Measurements from ENCODE around the gene GPLD1. TPM values are rescaled to one million over a fixed set of nuclear protein-coding genes. Genes with fewer than 3 reads are reported as not detected.
"Not testable (repeated sequence)": the region's sequence is repeated elsewhere in the genome, so short reads cannot be mapped to it uniquely, and the experiment has no call there.

Gene GPLD1
- total RNA-seq, 1 donor from 2014 or later: 0.18 TPM

DNA sequence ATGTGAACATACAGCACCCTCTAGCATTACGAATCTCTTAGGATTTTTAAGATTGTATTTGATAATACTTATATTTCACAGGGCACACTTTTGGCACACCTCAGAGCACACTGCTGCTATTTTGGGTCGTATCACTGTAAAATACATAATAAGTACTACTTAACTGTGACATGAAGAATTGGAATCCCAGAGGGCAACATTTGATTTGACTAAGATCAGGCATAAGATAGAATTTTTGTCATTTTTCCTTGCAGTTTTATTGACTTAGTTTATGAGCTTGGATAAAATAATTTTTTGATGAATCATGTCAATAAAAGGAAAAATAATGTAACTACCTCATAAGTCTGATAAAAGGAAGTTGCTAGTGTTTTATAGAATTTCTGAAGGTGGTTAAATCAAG is 64.3 kb downstream of the GPLD1 start:
- no peak for DNase-seq (ENCODE audit: extremely low read depth, low read depth, low spot score)

DNA sequence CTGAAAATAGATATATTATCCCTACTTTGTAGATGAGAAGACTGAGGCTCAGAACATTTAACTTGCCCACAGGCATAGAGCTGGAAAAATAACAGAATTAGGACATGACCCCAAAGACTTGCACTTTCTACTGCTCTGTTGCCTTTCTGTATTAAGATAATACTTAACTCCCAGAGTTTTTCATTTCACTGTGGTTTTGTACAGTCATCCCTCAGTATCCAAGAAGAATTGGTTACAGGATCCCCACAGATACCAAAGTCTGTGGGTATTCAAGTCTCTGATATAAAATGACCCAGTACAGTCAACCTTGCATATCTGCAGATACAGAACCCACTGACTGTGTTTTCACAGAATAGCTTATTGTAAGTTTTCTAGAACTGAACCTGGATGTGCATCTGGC is 69.9 kb downstream of the GPLD1 start:
- DNase-seq (ENCODE audit: extremely low read depth, low read depth, low spot score): no peak

DNA sequence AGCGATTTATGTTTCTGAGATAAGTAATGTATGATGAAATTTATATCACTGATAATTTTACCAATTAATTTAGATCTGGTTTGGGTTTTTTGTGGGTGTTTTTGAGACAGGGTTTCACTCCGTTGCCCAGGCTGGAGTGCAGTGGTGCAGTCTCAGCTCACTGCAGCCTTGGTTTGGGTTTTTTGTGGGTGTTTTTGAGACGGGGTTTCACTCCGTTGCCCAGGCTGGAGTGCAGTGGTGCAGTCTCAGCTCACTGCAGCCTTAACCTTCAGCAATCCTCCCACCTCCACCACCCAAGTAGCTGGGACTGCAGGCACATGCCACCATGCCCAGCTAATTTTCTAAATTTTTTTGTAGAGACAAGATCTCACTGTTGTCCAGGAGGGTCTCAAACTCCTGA is 73.6 kb downstream of the GPLD1 start:
- DNase-seq (ENCODE audit: extremely low read depth, low read depth, low spot score): no peak

DNA sequence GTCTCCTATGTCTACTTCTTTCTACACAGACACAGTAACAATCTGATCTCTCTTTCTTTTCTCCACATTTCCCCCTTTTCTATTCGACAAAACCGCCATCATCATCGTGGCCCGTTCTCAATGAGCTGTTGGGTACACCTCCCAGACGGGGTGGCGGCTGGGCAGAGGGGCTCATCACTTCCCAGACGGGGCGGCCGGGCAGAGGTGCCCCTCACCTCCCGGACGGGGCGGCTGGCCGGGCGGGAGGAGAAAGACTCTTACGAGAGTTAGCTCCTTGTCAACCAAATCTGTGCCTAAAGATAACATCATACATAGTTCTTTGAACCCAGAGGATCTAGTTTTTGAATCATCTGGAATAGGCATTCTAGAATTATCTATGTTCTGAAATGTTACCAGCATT is 74.8 kb downstream of the GPLD1 start:
- DNase-seq (ENCODE audit: extremely low read depth, low read depth, low spot score): not testable (repeated sequence)

DNA sequence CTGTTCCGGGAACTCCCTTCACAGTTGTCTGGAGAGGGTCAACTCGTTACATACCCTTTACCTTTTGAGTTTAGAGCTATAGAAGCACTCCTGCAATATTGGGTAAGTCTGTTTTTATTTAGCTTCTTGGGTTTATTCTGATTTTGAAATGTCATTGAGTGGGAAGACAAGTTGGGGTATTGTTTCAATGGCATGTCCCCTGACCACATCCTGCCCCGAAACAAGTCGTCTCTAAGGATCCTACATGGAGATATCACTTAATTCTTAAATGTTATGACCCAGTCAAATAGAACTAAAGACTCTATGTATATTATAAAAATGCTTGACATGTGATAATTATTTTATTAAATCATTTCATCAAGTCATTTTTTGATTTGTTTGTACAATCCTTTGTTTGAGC is 77.1 kb downstream of the GPLD1 start:
- no peak for DNase-seq (ENCODE audit: extremely low read depth, low read depth, low spot score)

DNA sequence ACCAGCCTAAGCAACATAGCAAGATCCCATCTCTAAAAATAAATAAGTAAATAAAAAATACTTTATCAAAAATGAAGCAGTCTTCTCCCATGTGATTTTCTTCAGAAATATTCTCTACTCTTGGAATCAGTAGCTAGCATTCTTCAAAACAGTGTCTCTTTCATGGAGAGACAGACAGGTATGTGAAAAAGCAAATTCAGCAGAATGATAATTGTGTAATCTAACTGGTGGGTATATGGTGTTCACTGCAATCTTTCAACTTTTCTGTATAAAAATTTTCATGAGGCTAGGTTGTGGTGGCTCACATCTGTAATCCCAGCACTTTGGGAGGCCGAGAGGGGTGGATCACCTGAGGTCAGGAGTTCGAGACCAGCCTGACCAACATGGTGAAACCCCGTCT is 78.8 kb downstream of the GPLD1 start:
- DNase-seq (ENCODE audit: extremely low read depth, low read depth, low spot score): no peak

DNA sequence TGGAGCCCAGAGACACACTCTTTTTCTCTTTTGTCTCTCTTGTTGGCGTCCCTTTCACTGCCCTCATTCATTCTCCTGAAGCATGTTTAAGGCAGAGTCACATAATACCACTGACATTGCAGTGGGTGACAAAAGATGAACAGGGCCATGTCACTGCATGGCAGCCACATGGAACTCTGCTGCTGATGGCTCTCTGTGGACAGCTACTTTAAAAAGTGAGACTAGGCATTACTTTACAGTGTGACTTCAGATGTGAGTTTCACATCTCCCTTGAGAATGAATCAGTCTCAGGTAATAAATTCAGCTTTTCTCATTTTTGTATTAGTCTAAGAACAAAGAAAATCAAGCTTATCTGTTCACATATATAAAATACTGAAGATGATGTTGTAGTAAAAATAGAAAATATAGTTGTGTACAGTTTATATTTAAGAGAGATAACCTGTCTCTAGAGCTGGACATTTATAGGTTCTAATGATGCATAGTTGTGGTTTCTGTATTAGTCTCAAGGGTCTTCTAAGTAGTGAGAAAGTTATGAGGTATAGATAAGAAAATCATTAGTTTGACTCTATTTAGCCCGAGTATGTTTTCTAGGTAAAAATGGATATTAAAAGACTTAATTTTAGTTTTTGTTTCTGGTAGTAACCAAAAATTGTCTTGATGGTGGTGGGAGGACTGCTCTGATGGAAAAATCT is 80.5 kb downstream of the GPLD1 start:
- no peak for DNase-seq (ENCODE audit: extremely low read depth, low read depth, low spot score)

DNA sequence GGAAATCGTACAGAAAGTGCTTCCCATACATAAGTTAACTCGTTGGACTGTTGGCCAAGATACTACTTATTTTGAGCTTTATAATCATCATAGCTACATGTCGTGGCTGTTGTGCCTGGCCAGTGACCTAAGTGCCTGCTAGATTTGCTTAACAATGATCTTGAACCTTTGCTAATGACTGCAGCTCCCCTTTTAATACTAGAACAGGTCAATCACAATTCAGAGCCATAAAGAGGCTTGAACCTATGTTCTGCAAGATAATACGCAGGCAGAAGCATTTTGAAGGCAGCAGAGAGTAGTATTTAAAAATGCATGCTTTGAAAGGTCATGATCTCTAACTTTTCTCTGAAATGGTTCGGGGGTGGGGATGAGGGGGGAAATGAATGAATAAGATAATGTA is 84.1 kb downstream of the GPLD1 start:
- DNase-seq (ENCODE audit: extremely low read depth, low read depth, low spot score): no peak

DNA sequence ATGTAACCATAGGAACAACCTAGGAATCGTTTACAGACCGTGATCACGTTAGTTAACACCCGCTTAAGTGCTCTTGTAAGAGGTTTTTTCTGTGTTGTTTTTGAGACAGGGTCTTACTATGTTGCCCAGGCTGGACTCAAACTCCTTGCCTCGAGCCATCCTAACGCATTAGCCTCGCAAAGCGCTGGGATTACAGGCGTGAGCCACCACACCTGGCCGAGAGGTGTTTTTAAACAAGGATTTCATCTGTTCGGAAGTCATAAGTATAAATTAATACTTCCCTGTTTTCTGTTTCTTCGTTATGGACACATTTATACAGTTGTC is 85.9 kb downstream of the GPLD1 start:
- no peak for DNase-seq (ENCODE audit: extremely low read depth, low read depth, low spot score)

DNA sequence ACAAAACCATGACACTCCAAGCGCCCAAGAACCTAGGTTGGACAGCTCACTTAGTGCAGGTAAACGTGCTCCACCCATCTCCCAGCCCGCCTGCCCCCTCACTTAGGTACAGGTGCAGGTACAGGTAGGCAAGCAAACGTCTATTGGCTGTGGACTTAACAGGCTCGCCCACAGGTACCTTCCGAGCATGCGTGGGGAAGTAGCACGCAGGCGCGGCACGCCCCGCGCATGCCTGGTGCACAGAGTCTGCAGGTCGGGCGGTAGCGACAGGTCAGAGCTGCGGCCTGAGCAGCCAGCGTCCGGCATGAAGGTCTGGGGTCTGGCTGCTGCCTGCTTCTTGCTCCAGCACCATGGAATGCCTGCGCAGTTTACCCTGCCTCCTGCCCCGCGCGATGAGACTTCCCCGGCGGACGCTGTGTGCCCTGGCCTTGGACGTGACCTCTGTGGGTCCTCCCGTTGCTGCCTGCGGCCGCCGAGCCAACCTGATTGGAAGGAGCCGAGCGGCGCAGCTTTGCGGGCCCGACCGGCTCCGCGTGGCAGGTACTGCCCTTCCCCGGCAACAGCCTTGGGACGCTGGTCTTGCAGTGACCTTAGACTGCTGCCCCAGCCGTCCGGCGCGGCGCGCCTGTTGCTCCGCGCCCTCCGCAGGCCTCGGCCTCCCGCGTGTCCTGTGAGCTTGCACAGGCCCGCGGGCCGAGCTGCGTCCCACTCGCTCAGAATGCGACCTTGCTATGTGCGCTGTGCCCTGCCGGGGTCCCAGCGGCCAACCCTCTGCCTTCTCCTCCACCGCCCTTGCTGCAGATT is 86.5 kb downstream of the GPLD1 start, which contains the start of gene MRS2:
Gene MRS2 (plus strand): TSS at position 240 of the 804 bp plus-strand sequence. CDS start 111 bp downstream, at position 351.
- DNase-seq (ENCODE audit: extremely low read depth, low read depth, low spot score): no peak

DNA sequence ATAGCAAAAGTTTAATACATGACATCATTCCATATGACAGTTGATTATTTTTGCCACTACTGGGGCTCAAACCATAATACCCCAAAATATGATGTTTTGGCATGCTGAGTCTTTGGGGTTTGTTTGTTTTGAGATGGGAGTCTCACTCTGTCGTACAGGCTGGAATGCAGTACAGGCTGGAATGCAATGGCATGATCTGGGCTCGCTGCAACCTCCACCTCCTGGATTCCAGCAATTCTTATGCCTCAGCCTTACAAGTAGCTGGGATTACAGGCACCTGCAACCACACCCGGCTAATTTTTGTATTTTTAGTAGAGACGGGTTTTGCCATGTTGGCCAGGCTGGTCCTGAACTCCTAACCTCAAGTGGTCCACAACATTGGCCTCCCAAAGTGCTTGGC is 87.9 kb downstream of the GPLD1 start:
- no peak for DNase-seq (ENCODE audit: extremely low read depth, low read depth, low spot score)

DNA sequence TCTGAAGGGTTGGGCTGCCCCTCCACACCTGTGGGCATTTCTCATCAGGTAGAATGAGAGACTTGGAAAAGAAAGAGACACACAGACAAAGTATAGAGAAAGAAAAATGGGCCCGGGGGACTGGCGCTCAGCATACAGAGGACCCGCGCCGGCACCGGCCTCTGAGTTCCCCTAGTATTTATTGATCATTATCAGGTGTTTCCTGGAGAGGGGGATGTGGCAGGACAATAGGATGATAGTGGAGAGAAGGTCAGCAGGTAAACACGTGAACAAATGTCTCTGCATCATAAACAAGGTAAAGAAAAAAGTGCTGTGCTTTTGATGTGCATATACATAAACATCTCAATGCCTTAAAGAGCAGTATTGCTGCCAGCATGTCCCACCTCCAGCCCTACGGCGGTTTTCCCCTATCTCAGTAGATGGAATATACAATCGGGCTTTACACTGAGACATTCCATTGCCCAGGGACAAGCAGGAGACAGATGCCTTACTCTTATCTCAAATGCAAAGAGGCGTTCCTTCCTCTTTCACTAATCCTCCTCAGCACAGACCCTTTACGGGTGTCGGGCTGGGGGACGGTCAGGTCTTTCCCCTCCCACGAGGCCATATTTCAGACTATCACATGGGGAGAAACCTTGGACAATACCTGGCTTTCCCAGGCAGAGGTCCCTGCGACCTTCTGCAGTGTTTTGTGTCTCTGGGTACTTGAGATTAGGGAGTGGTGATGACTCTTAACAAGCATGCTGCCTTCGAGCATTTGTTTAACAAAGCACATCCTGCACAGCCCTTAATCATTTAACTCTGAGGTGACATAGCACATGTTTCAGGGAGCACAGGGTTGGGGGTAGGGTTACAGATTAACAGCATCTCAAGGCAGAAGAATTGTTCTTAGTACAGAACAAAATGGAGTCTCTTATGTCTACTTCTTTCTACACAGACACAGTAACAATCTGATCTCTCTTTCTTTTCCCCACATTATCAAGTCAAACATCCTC is 89.0 kb downstream of the GPLD1 start:
- DNase-seq (ENCODE audit: extremely low read depth, low read depth, low spot score): not testable (repeated sequence)

DNA sequence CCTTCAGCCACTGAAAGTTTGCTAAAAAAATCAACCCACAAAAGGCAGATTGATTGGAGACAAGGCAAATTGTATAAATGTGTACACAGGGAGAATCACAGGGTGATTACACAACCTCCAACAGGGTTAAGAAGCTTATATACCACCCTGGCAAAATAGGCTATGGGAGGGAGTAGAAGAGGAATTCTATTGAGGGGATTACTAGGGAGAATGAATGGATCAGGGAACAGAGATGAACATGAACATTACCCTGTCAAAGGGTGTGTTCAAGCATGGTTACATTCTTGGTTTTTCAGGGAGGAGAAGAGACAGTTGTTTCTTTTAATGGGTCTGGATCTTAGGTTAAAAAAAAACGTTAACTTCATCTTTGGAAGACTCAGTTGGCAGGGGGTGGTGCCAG is 91.7 kb downstream of the GPLD1 start:
- DNase-seq (ENCODE audit: extremely low read depth, low read depth, low spot score): no peak

DNA sequence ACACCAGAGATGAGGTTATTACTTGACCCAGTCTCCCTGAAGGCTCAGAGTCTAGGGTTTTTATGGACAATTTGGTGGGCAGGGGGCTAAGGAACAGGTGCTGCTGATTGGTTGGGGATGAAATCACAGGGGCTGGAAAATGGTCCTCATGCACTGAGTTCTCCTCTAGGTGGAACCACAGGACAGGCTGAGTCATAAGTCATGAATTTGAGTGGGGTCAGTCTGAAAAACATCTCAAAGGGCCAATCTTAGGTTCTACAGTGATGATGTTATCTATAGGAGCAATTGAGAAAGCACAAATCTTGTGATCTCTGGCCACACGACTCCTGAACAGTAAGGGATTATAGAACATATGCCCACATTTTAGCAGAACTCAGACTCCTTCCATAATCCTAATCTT is 92.6 kb downstream of the GPLD1 start:
- no peak for DNase-seq (ENCODE audit: extremely low read depth, low read depth, low spot score)

DNA sequence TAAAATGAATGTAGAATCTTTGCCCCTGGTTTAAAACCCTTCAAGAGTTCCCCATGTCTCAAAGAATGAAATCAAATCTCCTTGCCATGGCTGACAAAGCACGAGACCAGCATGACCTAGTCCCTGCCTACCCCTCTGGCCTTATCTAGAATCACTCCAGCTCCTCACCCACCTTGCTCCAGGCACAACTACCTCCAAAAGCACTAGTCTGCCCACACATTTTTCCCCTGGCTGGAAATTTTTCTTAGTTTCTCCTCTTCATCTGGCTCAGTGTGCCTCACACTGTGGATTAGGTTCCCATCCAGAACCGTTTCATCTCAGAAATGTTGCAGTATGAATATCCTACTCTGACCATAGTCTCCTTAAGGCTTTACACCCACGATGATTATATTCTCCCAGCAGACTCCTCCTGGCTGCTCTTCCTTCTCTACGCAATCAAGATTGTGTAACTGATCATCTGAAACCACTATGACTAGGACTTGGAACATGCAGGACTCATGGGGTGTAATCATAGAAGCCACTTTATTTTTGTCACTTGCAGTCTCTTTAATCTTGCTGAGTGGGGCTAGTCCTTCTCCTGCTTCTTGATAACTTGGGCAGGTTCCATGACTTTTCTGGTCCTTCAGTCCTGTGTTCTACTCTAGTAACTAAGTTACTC is 94.5 kb downstream of the GPLD1 start:
- DNase-seq (ENCODE audit: extremely low read depth, low read depth, low spot score): no peak

DNA sequence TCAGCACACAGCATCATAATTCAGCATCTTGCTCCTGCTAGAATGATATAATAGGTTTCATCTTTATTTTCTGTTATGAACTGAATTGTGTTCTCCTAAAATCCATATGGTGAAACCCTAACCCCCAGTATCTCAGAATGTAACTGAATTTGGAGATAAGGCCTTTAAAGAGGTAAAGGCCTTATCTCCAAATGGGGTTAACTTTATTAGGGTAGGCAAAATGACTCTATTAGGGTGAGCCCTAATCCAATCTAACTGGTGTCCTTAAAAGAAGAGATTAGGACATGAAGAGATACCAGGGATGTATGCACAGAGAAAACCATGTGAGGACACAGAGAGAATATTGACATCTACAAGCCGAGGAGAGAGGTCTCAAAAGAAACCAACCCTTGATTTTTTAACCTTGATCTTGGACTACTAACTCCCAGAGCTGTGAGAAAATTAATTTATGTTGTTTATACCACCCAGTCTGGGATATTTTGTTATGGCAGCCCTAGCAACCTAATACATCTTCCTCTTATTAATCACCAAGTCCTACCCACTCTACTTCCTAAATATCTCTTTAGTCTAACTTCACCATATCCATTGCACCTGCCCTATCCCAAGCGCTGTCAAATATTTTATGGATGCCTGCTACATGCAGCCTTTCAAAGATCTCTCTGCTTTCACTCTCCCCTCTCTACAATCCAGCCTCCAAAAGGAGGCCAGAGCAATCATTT is 95.2 kb downstream of the GPLD1 start:
- DNase-seq (ENCODE audit: extremely low read depth, low read depth, low spot score): no peak

DNA sequence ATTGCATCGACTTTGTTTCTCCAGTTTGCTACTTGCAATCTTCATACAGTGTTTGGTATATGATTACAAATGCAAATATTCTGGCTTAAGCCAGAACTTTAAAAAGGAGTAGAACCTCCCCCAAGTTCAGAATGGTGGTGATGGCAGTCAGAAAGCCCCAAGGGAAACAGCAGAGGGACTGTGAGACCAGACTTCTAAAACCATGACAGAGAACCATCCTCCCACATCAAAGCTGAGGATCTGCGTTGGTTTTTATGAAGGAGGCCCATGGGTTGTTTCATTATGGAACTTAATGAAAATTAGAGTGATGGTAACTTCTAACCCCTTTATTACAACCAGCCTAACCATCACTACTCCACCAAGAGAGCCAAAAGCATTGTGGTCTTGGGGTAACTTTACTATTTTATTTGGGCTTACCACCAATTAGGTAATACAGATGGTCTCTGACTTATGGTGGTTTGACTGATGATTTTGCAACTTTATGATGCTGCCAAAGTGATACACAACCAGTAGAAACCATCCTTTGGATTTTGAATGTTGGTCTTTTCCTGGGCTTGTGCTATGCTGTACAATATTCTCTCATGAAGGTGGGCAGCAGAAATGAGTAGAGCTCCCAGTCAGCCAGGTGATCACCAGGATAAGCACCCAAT is 97.5 kb downstream of the GPLD1 start:
- DNase-seq (ENCODE audit: extremely low read depth, low read depth, low spot score): no peak

DNA sequence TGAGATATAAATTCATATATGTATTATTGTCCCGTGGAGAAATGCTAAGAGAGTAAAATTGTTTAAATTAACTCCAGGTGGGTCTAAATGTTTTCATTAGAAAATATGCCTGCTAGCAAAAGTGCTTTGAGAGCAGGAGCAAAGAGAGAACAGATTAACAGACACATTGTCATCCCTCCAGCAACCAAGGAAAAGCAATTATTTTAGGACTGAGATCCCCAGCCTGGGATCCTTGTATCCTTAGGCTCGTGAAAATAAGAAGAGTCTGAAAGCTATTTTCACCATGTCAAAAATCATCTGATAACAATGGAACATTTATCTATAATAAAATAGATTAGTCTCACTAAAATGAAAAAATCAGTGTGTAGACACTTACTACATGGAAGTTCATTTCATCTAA is 98.2 kb downstream of the GPLD1 start:
- DNase-seq (ENCODE audit: extremely low read depth, low read depth, low spot score): no peak

DNA sequence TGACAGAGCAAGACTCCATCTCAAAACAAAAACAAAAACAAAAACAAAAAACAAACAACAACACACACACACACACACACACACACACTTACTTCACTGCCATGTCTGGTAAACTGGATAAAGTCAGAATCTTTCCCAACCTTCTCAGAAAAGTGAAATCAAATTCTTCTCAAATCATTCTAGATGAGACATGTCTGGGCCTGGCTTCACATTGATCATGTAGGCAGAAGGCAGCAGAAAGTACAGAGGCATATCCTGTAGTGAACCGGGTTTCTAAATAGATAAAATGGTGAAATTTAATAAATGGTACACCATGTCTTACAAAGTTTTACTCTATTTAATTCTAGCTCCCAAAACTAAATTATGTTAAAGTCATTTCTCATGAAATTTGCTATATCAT is 101.6 kb downstream of the GPLD1 start:
- no peak for DNase-seq (ENCODE audit: extremely low read depth, low read depth, low spot score)

All from glomerular endothelial cell (primary cell).